GM12878 (cell line): ENCODE measurements around the gene SETBP1. TPM values are rescaled to one million over a fixed set of nuclear protein-coding genes. Genes with fewer than 3 reads are reported as not detected.

ENCODE experiments used
- BCL11A ChIP-seq: IDR thresholded peaks from 2 replicates; pipeline ENCODE4 v1.6.1; 2011; ENCODE audit warnings: low read depth, low read length
- DPF2 ChIP-seq: fragments of 450-650 bp; IDR thresholded peaks from 2 replicates; pipeline ENCODE4 v1.6.1; 2017; ENCODE audit warnings: mild to moderate bottlenecking
- EED ChIP-seq: sonication (generic); IDR thresholded peaks from 2 replicates; pipeline ENCODE4 v1.6.1; 2016; ENCODE audit warnings: antibody characterized with exemption, low read depth
- EP300 ChIP-seq, 2 experiments: fragments of 150-350 bp in 1 of 2; IDR thresholded peaks; 2 replicates each; pipeline ENCODE4 v1.6.1; 2011 to 2012; ENCODE audit warnings: low read depth in 2 of 2, low read length in 2 of 2, borderline replicate concordance in 1 of 2, improper control_type of control experiment in 1 of 2, inconsistent platforms in 1 of 2; ENCODE audit not compliant: control insufficient read depth in 1 of 2
- ETV6 ChIP-seq, 2 experiments: fragments of 450-650 bp in 1 of 2; IDR thresholded peaks in 1 of 2; conservative IDR thresholded peaks in 1 of 2; 2 replicates each; pipeline ENCODE4 v1.6.1; 2014; ENCODE audit warnings: antibody characterized with exemption in 1 of 2, borderline replicate concordance in 1 of 2, low read depth in 1 of 2, mild to moderate bottlenecking in 1 of 2, moderate library complexity in 1 of 2
- MYC ChIP-seq: IDR thresholded peaks from 2 replicates; pipeline ENCODE4 v1.6.1; 2011; ENCODE audit warnings: mild to moderate bottlenecking, low read length, moderate library complexity, inconsistent platforms; ENCODE audit not compliant: insufficient read depth, insufficient replicate concordance, insufficient read length, severe bottlenecking
- POLR2A ChIP-seq: IDR thresholded peaks from 2 replicates; pipeline ENCODE4 v1.6.1; 2011; ENCODE audit warnings: low read depth, mild to moderate bottlenecking, low read length
- RB1 ChIP-seq: fragments of 450-650 bp; formaldehyde crosslinking; IDR thresholded peaks from 2 replicates; pipeline ENCODE4 v1.6.1; 2017; ENCODE audit warnings: mild to moderate bottlenecking, borderline replicate concordance
- RUNX3 ChIP-seq: IDR thresholded peaks from 2 replicates; pipeline ENCODE4 v1.6.1; 2012; ENCODE audit warnings: low read length, inconsistent platforms
- SMAD5 ChIP-seq: IDR thresholded peaks from 2 replicates; pipeline ENCODE4 v1.6.1; 2016; ENCODE audit warnings: antibody characterized with exemption, low read depth
- SREBF1 ChIP-seq: IDR thresholded peaks from 2 replicates; pipeline ENCODE4 v1.6.1; 2012; ENCODE audit warnings: mild to moderate bottlenecking, low read length
- ZNF217 ChIP-seq: fragments of 450-650 bp; IDR thresholded peaks from 2 replicates; pipeline ENCODE4 v1.6.1; 2017; ENCODE audit warnings: antibody characterized with exemption, mild to moderate bottlenecking
- ZSCAN29 ChIP-seq: fragments of 450-650 bp; IDR thresholded peaks from 2 replicates; pipeline ENCODE4 v1.6.1; 2017; ENCODE audit warnings: mild to moderate bottlenecking, moderate library complexity
- polyA plus RNA-seq, 11 experiments: library from polyadenylated mRNA; depleted of rRNA in 4 of 11; unstranded in 6 of 11; stranded (reverse) in 5 of 11; fragments of >200 nt; fragmentation: Nextera tagmentation in 4 of 11; fragmentation: Illumina TruSeq in 1 of 11; extraction: Ambion mirVana in 4 of 11; extraction: Trizol in 1 of 11; gene quantifications; 1 replicate in 1 of 11; 2 replicates in 10 of 11; pipeline versions ENCODE4 v1.2.1 to v1.2.3, GENCODE V29; 2011 to 2016; ENCODE audit warnings: inconsistent platforms in 2 of 11, missing spikeins in 2 of 11, low read depth in 1 of 11
- total RNA-seq, 4 experiments: library from RNA; depleted of rRNA in 3 of 4; stranded (reverse); fragments of >200 nt in 3 of 4; fragmentation: Illumina TruSeq in 1 of 4; extraction: Trizol in 1 of 4; gene quantifications; 2 replicates each; pipeline versions ENCODE4 v1.2.1 to v1.2.3, GENCODE V29; 2013 to 2021
- TF ChIP-seq, protein P1 (sequence below), 3 experiments: IDR thresholded peaks in 2 of 3; conservative IDR thresholded peaks in 1 of 3; 2 replicates each; pipeline ENCODE4 v1.5.1; 2011; ENCODE audit warnings: low read depth in 3 of 3, low read length in 3 of 3, mild to moderate bottlenecking in 3 of 3, control low read depth in 2 of 3, moderate library complexity in 2 of 3, inconsistent platforms in 1 of 3, mixed read lengths in 1 of 3; ENCODE audit not compliant: control insufficient read depth in 2 of 3, insufficient read depth in 1 of 3; ENCODE audit errors: extremely low read depth in 1 of 3
- TF ChIP-seq, protein P2 (sequence below): fragments of 150-350 bp; IDR thresholded peaks from 2 replicates; pipeline ENCODE4 v1.6.1; 2016; ENCODE audit warnings: low read depth, low read length
- TF ChIP-seq, protein P3 (sequence below): fragments of 450-650 bp; IDR thresholded peaks from 2 replicates; pipeline ENCODE4 v1.6.1; 2017; ENCODE audit warnings: antibody characterized with exemption, mild to moderate bottlenecking, moderate library complexity

Gene SETBP1
- total and polyA plus RNA-seq, 10 of the 15 experiments (the other 5 are each of a cell fraction or from before 2014, with no cell fraction given), result 0.99 to 29.7 (median 8.3) TPM

DNA sequence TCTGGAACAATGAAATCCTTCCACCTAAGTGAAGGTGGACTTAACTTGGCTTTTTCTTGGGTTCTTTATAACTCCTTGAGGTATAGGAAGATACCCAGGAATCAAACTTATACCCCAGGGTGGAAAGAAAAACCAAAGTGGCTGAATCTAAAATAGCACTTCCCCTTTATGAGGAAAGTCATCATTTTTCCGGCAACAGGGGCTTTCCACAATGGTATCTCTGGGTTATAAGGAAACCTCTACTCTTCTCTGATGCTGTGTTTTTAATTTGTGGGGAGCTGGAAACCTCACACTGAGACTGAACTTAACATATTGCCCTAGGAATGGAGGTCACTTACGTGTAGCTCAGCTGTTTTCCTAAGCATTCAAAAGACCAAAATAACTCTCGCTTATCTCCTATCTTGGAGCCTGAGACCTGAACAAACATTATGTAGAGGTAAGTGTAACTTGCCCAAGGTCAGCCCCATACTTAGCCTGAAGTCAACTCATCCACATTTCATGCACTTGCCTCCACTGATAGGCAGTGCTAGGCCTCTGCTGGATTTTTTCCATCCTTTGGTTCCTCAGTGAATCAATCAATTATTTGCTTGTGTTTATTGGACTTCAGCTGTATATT is 117.9 kb downstream of the SETBP1 start (continued):
- TF ChIP-seq, protein P1, sequence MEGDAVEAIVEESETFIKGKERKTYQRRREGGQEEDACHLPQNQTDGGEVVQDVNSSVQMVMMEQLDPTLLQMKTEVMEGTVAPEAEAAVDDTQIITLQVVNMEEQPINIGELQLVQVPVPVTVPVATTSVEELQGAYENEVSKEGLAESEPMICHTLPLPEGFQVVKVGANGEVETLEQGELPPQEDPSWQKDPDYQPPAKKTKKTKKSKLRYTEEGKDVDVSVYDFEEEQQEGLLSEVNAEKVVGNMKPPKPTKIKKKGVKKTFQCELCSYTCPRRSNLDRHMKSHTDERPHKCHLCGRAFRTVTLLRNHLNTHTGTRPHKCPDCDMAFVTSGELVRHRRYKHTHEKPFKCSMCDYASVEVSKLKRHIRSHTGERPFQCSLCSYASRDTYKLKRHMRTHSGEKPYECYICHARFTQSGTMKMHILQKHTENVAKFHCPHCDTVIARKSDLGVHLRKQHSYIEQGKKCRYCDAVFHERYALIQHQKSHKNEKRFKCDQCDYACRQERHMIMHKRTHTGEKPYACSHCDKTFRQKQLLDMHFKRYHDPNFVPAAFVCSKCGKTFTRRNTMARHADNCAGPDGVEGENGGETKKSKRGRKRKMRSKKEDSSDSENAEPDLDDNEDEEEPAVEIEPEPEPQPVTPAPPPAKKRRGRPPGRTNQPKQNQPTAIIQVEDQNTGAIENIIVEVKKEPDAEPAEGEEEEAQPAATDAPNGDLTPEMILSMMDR (IDR thresholded peaks at IDR 0.05 in 2 of 3, conservative IDR thresholded peaks at IDR 0.05 in 1 of 3; ENCODE audit: control insufficient read depth in 2 of 3, extremely low read depth in 1 of 3, insufficient read depth in 1 of 3, low read depth in 3 of 3, low read length in 3 of 3), result no peak
- no peak for TF ChIP-seq SMAD5
- TF ChIP-seq RB1, result no peak
- TF ChIP-seq, protein P2, sequence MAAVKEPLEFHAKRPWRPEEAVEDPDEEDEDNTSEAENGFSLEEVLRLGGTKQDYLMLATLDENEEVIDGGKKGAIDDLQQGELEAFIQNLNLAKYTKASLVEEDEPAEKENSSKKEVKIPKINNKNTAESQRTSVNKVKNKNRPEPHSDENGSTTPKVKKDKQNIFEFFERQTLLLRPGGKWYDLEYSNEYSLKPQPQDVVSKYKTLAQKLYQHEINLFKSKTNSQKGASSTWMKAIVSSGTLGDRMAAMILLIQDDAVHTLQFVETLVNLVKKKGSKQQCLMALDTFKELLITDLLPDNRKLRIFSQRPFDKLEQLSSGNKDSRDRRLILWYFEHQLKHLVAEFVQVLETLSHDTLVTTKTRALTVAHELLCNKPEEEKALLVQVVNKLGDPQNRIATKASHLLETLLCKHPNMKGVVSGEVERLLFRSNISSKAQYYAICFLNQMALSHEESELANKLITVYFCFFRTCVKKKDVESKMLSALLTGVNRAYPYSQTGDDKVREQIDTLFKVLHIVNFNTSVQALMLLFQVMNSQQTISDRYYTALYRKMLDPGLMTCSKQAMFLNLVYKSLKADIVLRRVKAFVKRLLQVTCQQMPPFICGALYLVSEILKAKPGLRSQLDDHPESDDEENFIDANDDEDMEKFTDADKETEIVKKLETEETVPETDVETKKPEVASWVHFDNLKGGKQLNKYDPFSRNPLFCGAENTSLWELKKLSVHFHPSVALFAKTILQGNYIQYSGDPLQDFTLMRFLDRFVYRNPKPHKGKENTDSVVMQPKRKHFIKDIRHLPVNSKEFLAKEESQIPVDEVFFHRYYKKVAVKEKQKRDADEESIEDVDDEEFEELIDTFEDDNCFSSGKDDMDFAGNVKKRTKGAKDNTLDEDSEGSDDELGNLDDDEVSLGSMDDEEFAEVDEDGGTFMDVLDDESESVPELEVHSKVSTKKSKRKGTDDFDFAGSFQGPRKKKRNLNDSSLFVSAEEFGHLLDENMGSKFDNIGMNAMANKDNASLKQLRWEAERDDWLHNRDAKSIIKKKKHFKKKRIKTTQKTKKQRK, result no peak
- peak; percentile 44; the same call in 1 of the 2 replicates for TF ChIP-seq EED
- 0 out of 2 replicates have a peak, but pooled peaks have one; percentile 44 for TF ChIP-seq ZNF217
- no peak for TF ChIP-seq POLR2A
- TF ChIP-seq MYC, result no peak
- TF ChIP-seq, protein P3, sequence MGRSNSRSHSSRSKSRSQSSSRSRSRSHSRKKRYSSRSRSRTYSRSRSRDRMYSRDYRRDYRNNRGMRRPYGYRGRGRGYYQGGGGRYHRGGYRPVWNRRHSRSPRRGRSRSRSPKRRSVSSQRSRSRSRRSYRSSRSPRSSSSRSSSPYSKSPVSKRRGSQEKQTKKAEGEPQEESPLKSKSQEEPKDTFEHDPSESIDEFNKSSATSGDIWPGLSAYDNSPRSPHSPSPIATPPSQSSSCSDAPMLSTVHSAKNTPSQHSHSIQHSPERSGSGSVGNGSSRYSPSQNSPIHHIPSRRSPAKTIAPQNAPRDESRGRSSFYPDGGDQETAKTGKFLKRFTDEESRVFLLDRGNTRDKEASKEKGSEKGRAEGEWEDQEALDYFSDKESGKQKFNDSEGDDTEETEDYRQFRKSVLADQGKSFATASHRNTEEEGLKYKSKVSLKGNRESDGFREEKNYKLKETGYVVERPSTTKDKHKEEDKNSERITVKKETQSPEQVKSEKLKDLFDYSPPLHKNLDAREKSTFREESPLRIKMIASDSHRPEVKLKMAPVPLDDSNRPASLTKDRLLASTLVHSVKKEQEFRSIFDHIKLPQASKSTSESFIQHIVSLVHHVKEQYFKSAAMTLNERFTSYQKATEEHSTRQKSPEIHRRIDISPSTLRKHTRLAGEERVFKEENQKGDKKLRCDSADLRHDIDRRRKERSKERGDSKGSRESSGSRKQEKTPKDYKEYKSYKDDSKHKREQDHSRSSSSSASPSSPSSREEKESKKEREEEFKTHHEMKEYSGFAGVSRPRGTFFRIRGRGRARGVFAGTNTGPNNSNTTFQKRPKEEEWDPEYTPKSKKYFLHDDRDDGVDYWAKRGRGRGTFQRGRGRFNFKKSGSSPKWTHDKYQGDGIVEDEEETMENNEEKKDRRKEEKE, result no peak
- TF ChIP-seq RUNX3, result peak; percentile 67
- peak; percentile 41; the same call in 1 of the 2 replicates for TF ChIP-seq DPF2
- TF ChIP-seq BCL11A, result 0 out of 2 replicates have a peak, but pooled peaks have one; percentile 29
- no peak for TF ChIP-seq SREBF1
- TF ChIP-seq EP300 (IDR thresholded peaks at IDR 0.05; ENCODE audit: borderline replicate concordance in 1 of 2, control insufficient read depth in 1 of 2, low read depth in 2 of 2, low read length in 2 of 2), result 0 out of 4 replicates have a peak, but pooled peaks of 1 of the 2 experiments have one; percentile 50
- no peak for TF ChIP-seq ZSCAN29
- TF ChIP-seq ETV6 (conservative IDR thresholded peaks at IDR 0.05 in 1 of 2, IDR thresholded peaks at IDR 0.05 in 1 of 2; ENCODE audit: borderline replicate concordance in 1 of 2, low read depth in 1 of 2), result peak in 1 of 2 experiments; percentile 69; a peak in 1 of 4 replicates
